K562 (cell line): ENCODE results near the gene CCDC69. TPM values are rescaled to one million over a fixed set of nuclear protein-coding genes. Genes with fewer than 3 reads are reported as not detected.
A peak's percentile ranks its signal among the peaks of the same experiment; 100 is the strongest.

ENCODE experiments used
- BACH1 ChIP-seq: fragments of 200-800 bp; sonication (Bioruptor generic); IDR thresholded peaks from 2 replicates; pipeline ENCODE4 v1.6.1; 2016; ENCODE audit warnings: missing genetic modification characterization, missing compliant biosample characterization
- CBFA2T3 ChIP-seq: fragments of 450-650 bp; IDR thresholded peaks from 2 replicates; pipeline ENCODE4 v1.6.1; 2017
- GATAD2B ChIP-seq: fragments of 450-650 bp; IDR thresholded peaks from 2 replicates; pipeline ENCODE4 v1.6.1; 2017; ENCODE audit warnings: mild to moderate bottlenecking, borderline replicate concordance
- HDAC1 ChIP-seq, 2 experiments: fragments of 450-650 bp; IDR thresholded peaks; 2 replicates each; pipeline ENCODE4 v1.6.1; 2016 to 2017; ENCODE audit warnings: inconsistent platforms in 1 of 2, mild to moderate bottlenecking in 1 of 2, moderate library complexity in 1 of 2
- HIVEP1 ChIP-seq: fragments of 250-450 bp; sonication (Bioruptor Pico); IDR thresholded peaks from 2 replicates; pipeline ENCODE4 v1.4.0; 2020; ENCODE audit warnings: mild to moderate bottlenecking
- MBD2 ChIP-seq: sonication (generic); IDR thresholded peaks from 2 replicates; pipeline ENCODE4 v1.6.1; 2016; ENCODE audit warnings: low read depth, borderline replicate concordance
- NFIC ChIP-seq: fragments of 450-650 bp; IDR thresholded peaks from 2 replicates; pipeline ENCODE4 v1.6.1; 2017; ENCODE audit warnings: mild to moderate bottlenecking, inconsistent platforms
- NONO ChIP-seq, 2 experiments: fragments of 200-400 bp in 1 of 2; fragments of 450-650 bp in 1 of 2; formaldehyde crosslinking in 1 of 2; IDR thresholded peaks; 2 replicates each; pipeline ENCODE4 v1.6.1; 2017; ENCODE audit warnings: low read depth in 2 of 2, mild to moderate bottlenecking in 2 of 2, moderate library complexity in 2 of 2, low read length in 1 of 2
- PHF8 ChIP-seq: fragments of 200-600 bp; sonication (generic); IDR thresholded peaks from 2 replicates; pipeline ENCODE4 v1.6.1; 2012; ENCODE audit warnings: mixed run types, mild to moderate bottlenecking, inconsistent platforms, low read length, moderate library complexity, borderline replicate concordance
- POLR2B ChIP-seq: fragments of 450-650 bp; IDR thresholded peaks from 2 replicates; pipeline ENCODE4 v1.6.1; 2018; ENCODE audit warnings: low read depth; ENCODE audit not compliant: partially characterized antibody
- SAFB ChIP-seq: fragments of 200-400 bp; formaldehyde crosslinking; IDR thresholded peaks from 2 replicates; pipeline ENCODE4 v1.6.1; 2017; ENCODE audit warnings: low read depth, low read length, borderline replicate concordance
- SAFB2 ChIP-seq: fragments of 200-400 bp; formaldehyde crosslinking; IDR thresholded peaks from 2 replicates; pipeline ENCODE4 v1.6.1; 2018; ENCODE audit warnings: borderline replicate concordance, low read length, low read depth, moderate library complexity; ENCODE audit not compliant: severe bottlenecking
- SIX5 ChIP-seq, 2 experiments: IDR thresholded peaks; 2 replicates each; pipeline ENCODE4 v1.6.1; 2011; ENCODE audit warnings: low read length in 2 of 2, borderline replicate concordance in 1 of 2, low read depth in 1 of 2, mild to moderate bottlenecking in 1 of 2, moderate library complexity in 1 of 2; ENCODE audit not compliant: insufficient read depth in 1 of 2
- SLC30A9 ChIP-seq: fragments of 250-450 bp; sonication (Bioruptor Pico); IDR thresholded peaks from 2 replicates; pipeline ENCODE4 v1.8.0; 2022; ENCODE audit warnings: mild to moderate bottlenecking, moderate library complexity
- SMARCC2 ChIP-seq: fragments of 450-650 bp; IDR thresholded peaks from 2 replicates; pipeline ENCODE4 v1.6.1; 2017; ENCODE audit warnings: antibody characterized with exemption, moderate library complexity, mild to moderate bottlenecking, low read depth
- TEAD4 ChIP-seq, 2 experiments: sonication (generic) in 1 of 2; formaldehyde crosslinking in 1 of 2; IDR thresholded peaks; 2 replicates each; pipeline versions ENCODE4 v1.6.1 to v1.8.0; 2012 to 2022; ENCODE audit warnings: borderline replicate concordance in 1 of 2, inconsistent platforms in 1 of 2, low read length in 1 of 2, mild to moderate bottlenecking in 1 of 2, missing genetic modification reagents in 1 of 2
- ZNF143 ChIP-seq: sonication (generic); formaldehyde crosslinking; IDR thresholded peaks from 2 replicates; pipeline ENCODE4 v1.9.0; 2022; ENCODE audit warnings: mild to moderate bottlenecking, missing genetic modification reagents
- ZNF384 ChIP-seq: IDR thresholded peaks from 2 replicates; pipeline ENCODE4 v1.6.1; 2012; ENCODE audit warnings: low read depth, low read length, improper control_type of control experiment
- ZNF785 ChIP-seq: fragments of 250-450 bp; sonication (Bioruptor Pico); IDR thresholded peaks from 2 replicates; pipeline ENCODE4 v1.4.0; 2020; ENCODE audit warnings: mild to moderate bottlenecking
- polyA plus RNA-seq, 8 experiments: library from polyadenylated mRNA; depleted of rRNA in 4 of 8; stranded (reverse) in 5 of 8; unstranded in 3 of 8; fragments of >200 nt; fragmentation: Nextera tagmentation in 2 of 8; fragmentation: Illumina TruSeq in 1 of 8; extraction: Ambion mirVana in 2 of 8; extraction: Trizol in 1 of 8; gene quantifications; 2 replicates each; pipeline versions ENCODE4 v1.2.1 to v1.2.3, GENCODE V29; 2011 to 2014; ENCODE audit warnings: inconsistent platforms in 1 of 8, missing spikeins in 1 of 8
- total RNA-seq, 7 experiments: library from RNA; depleted of rRNA in 6 of 7; stranded (reverse); fragments of >200 nt in 6 of 7; fragmentation: Illumina TruSeq in 2 of 7; extraction: Trizol in 2 of 7; gene quantifications; 2 replicates each; pipeline versions ENCODE4 v1.2.1 to v1.2.3, GENCODE V29; 2011 to 2021; ENCODE audit warnings: low replicate concordance in 1 of 7
- TF ChIP-seq, protein P1 (sequence below): fragments of 250-450 bp; sonication (Bioruptor Pico); IDR thresholded peaks from 2 replicates; pipeline ENCODE4 v1.5.0; 2021; ENCODE audit warnings: mild to moderate bottlenecking, moderate library complexity
- TF ChIP-seq, protein P2 (sequence below): sonication (generic); formaldehyde crosslinking; IDR thresholded peaks from 2 replicates; pipeline ENCODE4 v1.8.1; 2023; ENCODE audit warnings: mild to moderate bottlenecking, missing genetic modification reagents
- TF ChIP-seq, protein P3 (sequence below): sonication (generic); formaldehyde crosslinking; IDR thresholded peaks from 2 replicates; pipeline ENCODE4 v1.8.0; 2022; ENCODE audit warnings: mild to moderate bottlenecking, missing genetic modification reagents

CCDC69 gene
- total and polyA plus RNA-seq, 9 of the 15 experiments (the other 6 are each of a cell fraction or from before 2014, with no cell fraction given) = 0.65 to 12.2 (median 7.6) TPM

DNA sequence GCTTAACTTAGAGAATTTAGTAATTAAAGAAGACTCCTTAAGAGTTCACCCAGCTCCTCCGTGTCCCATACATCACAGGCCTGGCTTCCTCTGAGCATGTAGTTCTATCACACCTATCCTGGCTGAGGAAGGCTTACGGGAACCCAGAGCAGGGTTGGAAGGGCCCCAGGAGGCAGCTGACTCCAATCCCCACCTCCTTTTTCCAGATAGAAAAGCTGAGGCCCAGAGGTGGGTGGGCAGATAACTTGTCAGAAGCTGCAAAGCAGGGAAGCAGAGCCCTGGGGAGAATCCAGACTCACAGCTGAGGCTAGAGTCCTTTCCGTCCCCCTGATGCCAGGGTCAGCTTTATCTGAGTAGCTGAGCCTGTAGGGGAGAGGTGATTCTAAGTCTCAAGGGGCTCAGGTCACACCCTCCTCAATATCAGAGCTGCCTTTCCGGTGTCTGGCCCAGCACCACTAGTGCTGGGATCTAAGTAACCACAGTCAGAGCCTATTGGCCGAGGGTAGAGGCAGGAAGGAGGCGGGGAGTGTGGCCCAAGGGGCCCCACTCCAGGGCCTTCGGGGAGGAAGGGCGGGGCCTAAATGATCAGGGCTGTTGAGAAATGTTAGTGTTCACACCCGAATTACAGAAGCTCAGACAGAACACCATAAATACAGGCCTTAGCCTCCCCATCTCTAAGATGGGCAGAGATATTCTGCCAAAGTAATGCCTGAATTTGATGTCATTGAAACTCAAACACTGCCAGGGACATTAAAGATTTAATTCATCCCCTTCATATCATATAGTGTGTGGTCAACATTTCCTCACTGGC lies 9.9 kb downstream of the CCDC69 start (continued):
- TF ChIP-seq, protein P1, sequence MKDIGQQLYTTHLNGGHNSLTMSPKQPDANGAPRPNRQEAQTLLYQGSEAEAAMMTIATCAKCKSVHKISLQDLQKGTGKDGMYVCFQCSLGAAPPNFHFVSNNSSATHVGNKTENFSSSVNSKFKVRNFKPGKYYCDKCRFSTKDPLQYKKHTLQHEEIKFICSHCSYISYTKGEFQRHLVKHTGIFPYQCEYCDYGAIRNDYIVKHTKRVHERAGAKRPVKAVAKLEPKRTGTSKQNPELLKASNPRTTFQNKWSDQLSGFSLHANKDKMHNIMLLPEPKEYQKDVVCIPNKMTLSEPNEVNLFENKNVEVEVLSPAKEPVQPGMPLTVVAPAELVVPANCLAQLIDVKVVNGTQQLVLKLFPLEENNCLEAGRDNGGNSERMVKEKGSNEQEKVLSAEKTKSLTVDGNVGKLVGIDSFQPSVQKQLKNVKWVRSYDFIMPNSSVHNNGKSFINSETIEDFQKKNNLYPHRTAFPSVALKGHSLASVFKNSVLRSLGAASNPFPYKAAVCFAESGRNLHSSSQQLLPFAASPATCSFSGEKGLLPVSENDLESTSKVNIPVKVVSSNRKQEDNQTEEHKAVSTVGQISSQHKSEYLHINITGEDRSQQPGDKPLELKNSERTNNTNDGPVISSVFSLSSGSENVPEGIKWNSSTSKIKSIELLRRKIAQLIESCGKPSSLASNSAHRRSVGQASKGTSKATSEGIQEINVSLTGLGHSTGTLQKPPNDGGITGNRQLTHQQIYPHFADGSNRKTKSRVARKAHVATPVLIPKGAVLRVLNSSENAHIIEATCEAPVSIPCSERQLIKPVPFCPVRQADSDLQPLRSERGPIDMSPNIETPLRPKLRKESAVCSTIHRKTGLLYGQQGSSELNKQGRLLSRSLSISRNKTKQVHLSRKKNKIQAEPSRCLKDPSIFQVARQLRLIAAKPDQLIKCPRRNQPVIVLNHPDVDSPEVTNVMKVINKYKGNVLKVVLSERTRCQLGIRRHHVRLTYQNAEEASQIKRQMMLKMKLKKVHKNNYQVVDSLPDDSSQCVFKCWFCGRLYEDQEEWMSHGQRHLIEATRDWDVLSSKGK (CRISPR knock-in tag) = no peak
- TF ChIP-seq PHF8 (peak; percentile 49; the same call in 1 of the 2 replicates), NFIC (no peak), TEAD4 (IDR thresholded peaks at IDR 0.05; ENCODE audit: low read length) (no peak), TEAD4 (CRISPR knock-in tag; IDR thresholded peaks at IDR 0.05; ENCODE audit: borderline replicate concordance) (no peak), SLC30A9 (no peak), CBFA2T3 (peak; percentile 44), SAFB (no peak), BACH1 (tag) (no peak), GATAD2B (0 out of 2 replicates have a peak, but pooled peaks have one; percentile 5), SMARCC2 (0 out of 2 replicates have a peak, but pooled peaks have one; percentile 20), ZNF785 (CRISPR knock-in tag) (no peak), SAFB2 (no peak), ZNF384 (no peak), HIVEP1 (CRISPR knock-in tag) (no peak), POLR2B (peak; percentile 37), HDAC1 (IDR thresholded peaks at IDR 0.05) (no peak), SIX5 (IDR thresholded peaks at IDR 0.05; ENCODE audit: borderline replicate concordance in 1 of 2, insufficient read depth in 1 of 2, low read depth in 1 of 2, low read length in 2 of 2) (no peak), MBD2 (0 out of 2 replicates have a peak, but pooled peaks have one; percentile 20), ZNF143 (CRISPR knock-in tag) (no peak), NONO (IDR thresholded peaks at IDR 0.05; ENCODE audit: low read depth in 2 of 2, low read length in 1 of 2) (no peak)
- TF ChIP-seq, protein P2, sequence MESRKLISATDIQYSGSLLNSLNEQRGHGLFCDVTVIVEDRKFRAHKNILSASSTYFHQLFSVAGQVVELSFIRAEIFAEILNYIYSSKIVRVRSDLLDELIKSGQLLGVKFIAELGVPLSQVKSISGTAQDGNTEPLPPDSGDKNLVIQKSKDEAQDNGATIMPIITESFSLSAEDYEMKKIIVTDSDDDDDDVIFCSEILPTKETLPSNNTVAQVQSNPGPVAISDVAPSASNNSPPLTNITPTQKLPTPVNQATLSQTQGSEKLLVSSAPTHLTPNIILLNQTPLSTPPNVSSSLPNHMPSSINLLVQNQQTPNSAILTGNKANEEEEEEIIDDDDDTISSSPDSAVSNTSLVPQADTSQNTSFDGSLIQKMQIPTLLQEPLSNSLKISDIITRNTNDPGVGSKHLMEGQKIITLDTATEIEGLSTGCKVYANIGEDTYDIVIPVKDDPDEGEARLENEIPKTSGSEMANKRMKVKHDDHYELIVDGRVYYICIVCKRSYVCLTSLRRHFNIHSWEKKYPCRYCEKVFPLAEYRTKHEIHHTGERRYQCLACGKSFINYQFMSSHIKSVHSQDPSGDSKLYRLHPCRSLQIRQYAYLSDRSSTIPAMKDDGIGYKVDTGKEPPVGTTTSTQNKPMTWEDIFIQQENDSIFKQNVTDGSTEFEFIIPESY = no peak
- TF ChIP-seq, protein P3, sequence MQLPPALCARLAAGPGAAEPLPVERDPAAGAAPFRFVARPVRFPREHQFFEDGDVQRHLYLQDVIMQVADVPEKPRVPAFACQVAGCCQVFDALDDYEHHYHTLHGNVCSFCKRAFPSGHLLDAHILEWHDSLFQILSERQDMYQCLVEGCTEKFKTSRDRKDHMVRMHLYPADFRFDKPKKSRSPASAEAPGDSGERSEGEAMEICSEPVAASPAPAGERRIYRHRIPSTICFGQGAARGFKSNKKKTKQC = no peak
